KMS-11 (cell line): ENCODE data around the gene TAS2R5.
"Not testable (repeated sequence)": the region's sequence is repeated elsewhere in the genome, so short reads cannot be mapped to it uniquely, and the experiment has no call there.

ENCODE experiments used
- H2AFZ ChIP-seq: fragments of 200-600 bp; sonication (generic); 2 replicates; pipeline ENCODE4 v1.6.1; 2016; ENCODE audit warnings: antibody characterized with exemption, mixed run types, low read depth
- H3K27ac ChIP-seq: fragments of 200-600 bp; sonication (generic); 2 replicates; pipeline ENCODE4 v1.6.1; 2016; ENCODE audit warnings: mild to moderate bottlenecking, mixed run types
- H3K27me3 ChIP-seq: fragments of 200-600 bp; sonication (generic); 2 replicates; pipeline ENCODE4 v1.6.1; 2017; ENCODE audit warnings: mild to moderate bottlenecking, low read depth, mixed run types, moderate library complexity; ENCODE audit not compliant: insufficient read depth
- H3K36me3 ChIP-seq: fragments of 200-600 bp; sonication (generic); 2 replicates; pipeline ENCODE4 v1.6.1; 2017; ENCODE audit warnings: mild to moderate bottlenecking, mixed run types; ENCODE audit not compliant: insufficient read depth
- H3K4me1 ChIP-seq: fragments of 200-600 bp; sonication (generic); 2 replicates; pipeline ENCODE4 v1.6.1; 2016; ENCODE audit warnings: mild to moderate bottlenecking, low read depth, mixed run types; ENCODE audit not compliant: poor library complexity, severe bottlenecking
- H3K4me2 ChIP-seq: fragments of 200-600 bp; sonication (generic); 2 replicates; pipeline ENCODE4 v1.7.0; 2016; ENCODE audit warnings: mild to moderate bottlenecking, mixed run types
- H3K4me3 ChIP-seq: fragments of 200-600 bp; sonication (generic); IDR thresholded peaks from 2 replicates; pipeline ENCODE4 v1.6.1; 2017; ENCODE audit warnings: low read depth, low read length, mixed read lengths; ENCODE audit not compliant: insufficient read depth
- H3K79me2 ChIP-seq: fragments of 200-600 bp; sonication (generic); 2 replicates; pipeline ENCODE4 v1.6.1; 2016; ENCODE audit warnings: low read depth, mixed run types; ENCODE audit not compliant: insufficient read depth
- H3K9ac ChIP-seq: fragments of 200-600 bp; sonication (generic); 2 replicates; pipeline ENCODE4 v1.6.1; 2016; ENCODE audit warnings: mild to moderate bottlenecking, mixed run types
- H4K20me1 ChIP-seq: fragments of 200-600 bp; sonication (generic); 2 replicates; pipeline ENCODE4 v1.6.1; 2016; ENCODE audit warnings: mild to moderate bottlenecking, mixed run types; ENCODE audit not compliant: insufficient read depth
- CTCF ChIP-seq: fragments of 200-600 bp; sonication (generic); conservative IDR thresholded peaks from 2 replicates; pipeline ENCODE4 v1.6.1; 2017; ENCODE audit warnings: low read depth, mild to moderate bottlenecking, antibody characterized with exemption, low read length, moderate library complexity, mixed read lengths

The TAS2R5 gene

GRCh38 chr7:141789917-141790316 lies at the start of gene TAS2R5:
Gene TAS2R5 (plus strand): TSS chr7:141790217. CDS start chr7:141790362, 145 bp downstream.
- no peak for TF ChIP-seq CTCF
- Histone ChIP-seq H3K4me1 (no peaks in the 10 kb centered on the region), H4K20me1 (no peaks in the 10 kb centered on the region), H3K27ac (no peak within 1 kb of the TSS), H3K9ac (no peak within 1 kb of the TSS), H3K79me2 (no peaks in the 10 kb centered on the region), H3K27me3 (no peaks in the 10 kb centered on the region), H2AFZ (no peak within 1 kb of the TSS), H3K4me2 (no peak within 1 kb of the TSS), H3K4me3 (no peak within 1 kb of the TSS), H3K36me3 (no peaks in the 10 kb centered on the region)

GRCh38 chr7:141742229-141742628 lies 47.8 kb upstream of the TAS2R5 start:
- H3K4me1 ChIP-seq, result peaks cover 21% of the 10 kb centered on the region
- no peak overlapping the region for H3K4me2 ChIP-seq
- H3K27ac ChIP-seq, result no peak overlapping the region
- peaks cover 51% of the 10 kb centered on the region for H3K36me3 ChIP-seq
- no peak overlapping the region for H3K4me3 ChIP-seq
- H2AFZ ChIP-seq, result no peak overlapping the region
- H4K20me1 ChIP-seq, result no peaks in the 10 kb centered on the region
- TF ChIP-seq CTCF, result no peak
- peaks cover 35% of the 10 kb centered on the region for H3K79me2 ChIP-seq
- H3K9ac ChIP-seq, result no peak overlapping the region
- no peaks in the 10 kb centered on the region for H3K27me3 ChIP-seq

- no peak overlapping the region for H3K27ac ChIP-seq
- peaks cover 25% of the 10 kb centered on the region for H3K79me2 ChIP-seq
- no peak overlapping the region for H3K9ac ChIP-seq
- no peak overlapping the region for H3K4me2 ChIP-seq
- peaks cover 17% of the 10 kb centered on the region for H3K4me1 ChIP-seq
- no peaks in the 10 kb centered on the region for H4K20me1 ChIP-seq
- no peaks in the 10 kb centered on the region for H3K27me3 ChIP-seq
- TF ChIP-seq CTCF, result no peak
- no peak overlapping the region for H2AFZ ChIP-seq
- H3K36me3 ChIP-seq, result peaks cover 61% of the 10 kb centered on the region
- H3K4me3 ChIP-seq, result no peak overlapping the region
Observed at GRCh38 chr7:141744131-141744530, 45.9 kb upstream of the TAS2R5 start.

- Histone ChIP-seq H3K36me3 (peaks cover 68% of the 10 kb centered on the region), H3K4me1 (no peaks in the 10 kb centered on the region), H3K27me3 (no peaks in the 10 kb centered on the region), H3K4me3 (no peak overlapping the region), H3K9ac (no peak overlapping the region), H3K79me2 (0 out of 2 replicates have a peak, but pooled peaks cover 3% of the 10 kb centered on the region), H4K20me1 (no peaks in the 10 kb centered on the region), H3K27ac (no peak overlapping the region), H2AFZ (no peak overlapping the region), H3K4me2 (no peak overlapping the region)
- TF ChIP-seq CTCF, result no peak
Observed at GRCh38 chr7:141748396-141748795, 41.6 kb upstream of the TAS2R5 start.

- H4K20me1 ChIP-seq, H2AFZ ChIP-seq, H3K27ac ChIP-seq, H3K4me2 ChIP-seq, H3K79me2 ChIP-seq, H3K27me3 ChIP-seq, H3K4me1 ChIP-seq, H3K4me3 ChIP-seq, H3K9ac ChIP-seq: not testable (repeated sequence)
- peaks cover 39% of the 10 kb centered on the region for H3K36me3 ChIP-seq
Observed at GRCh38 chr7:141751904-141752303, 38.1 kb upstream of the TAS2R5 start.
